MG63 (cell line): ENCODE data around the gene ATP2B3. TPM values are rescaled to one million over a fixed set of nuclear protein-coding genes. Genes with fewer than 3 reads are reported as not detected.

Source experiments
- DNase-seq: peaks from one replicate; pipeline ENCODE4 v3.0.0-alpha.2; 2020
- H3K27me3 ChIP-seq: fragments of 250-450 bp; sonication (Bioruptor Pico); 2 replicates; pipeline ENCODE4 v1.5.1; 2020; ENCODE audit warnings: mild to moderate bottlenecking, moderate library complexity
- H3K36me3 ChIP-seq: fragments of 250-450 bp; sonication (Bioruptor Pico); 2 replicates; pipeline ENCODE4 v1.5.1; 2020; ENCODE audit warnings: mild to moderate bottlenecking, moderate library complexity
- H3K4me3 ChIP-seq: fragments of 250-450 bp; sonication (Bioruptor Pico); 2 replicates; pipeline ENCODE4 v1.5.1; 2020; ENCODE audit warnings: mild to moderate bottlenecking, moderate library complexity
- H3K9me3 ChIP-seq: fragments of 250-450 bp; sonication (Bioruptor Pico); 2 replicates; pipeline ENCODE4 v1.5.1; 2020; ENCODE audit warnings: mild to moderate bottlenecking, moderate library complexity
- total RNA-seq: library from RNA; depleted of rRNA; stranded (reverse); fragments of >200 nt; shearing (Covaris generic); gene quantifications from 2 replicates; pipeline ENCODE4 v1.2.3, GENCODE V29; 2014; ENCODE audit warnings: low replicate concordance

The ATP2B3 gene
- total RNA-seq, 1 experiment from 2014 or later, result 0.13 TPM

- H3K9me3 ChIP-seq, result no peaks in the 10 kb centered on the region
- H3K4me3 ChIP-seq, result no peak overlapping the region
- peaks cover 16% of the 10 kb centered on the region for H3K27me3 ChIP-seq
- DNase-seq, result no peak
- H3K36me3 ChIP-seq, result no peaks in the 10 kb centered on the region
Observed at GRCh38 chrX:153516073-153516472, 1.4 kb upstream of the ATP2B3 start.

GRCh38 chrX:153517946-153518834, 748 bp downstream of the ATP2B3 start:
- H3K36me3 ChIP-seq, result no peaks in the 10 kb centered on the region
- H3K9me3 ChIP-seq, result no peaks in the 10 kb centered on the region
- H3K4me3 ChIP-seq, result no peak overlapping the region
- peaks cover 16% of the 10 kb centered on the region for H3K27me3 ChIP-seq
- DNase-seq, result no peak

- peak; percentile 62 for DNase-seq
- no peak overlapping the region for H3K4me3 ChIP-seq
- H3K27me3 ChIP-seq, result peaks cover 16% of the 10 kb centered on the region
- no peaks in the 10 kb centered on the region for H3K9me3 ChIP-seq
- no peaks in the 10 kb centered on the region for H3K36me3 ChIP-seq
Observed at GRCh38 chrX:153519569-153520286, 2.3 kb downstream of the ATP2B3 start.

- H3K27me3 ChIP-seq, result peaks cover 16% of the 10 kb centered on the region
- no peak for DNase-seq
- no peaks in the 10 kb centered on the region for H3K36me3 ChIP-seq
- H3K4me3 ChIP-seq, result no peak overlapping the region
- no peaks in the 10 kb centered on the region for H3K9me3 ChIP-seq
Observed at GRCh38 chrX:153520287-153520917, 3.0 kb downstream of the ATP2B3 start.

- Histone ChIP-seq H3K27me3 (peaks cover 16% of the 10 kb centered on the region), H3K9me3 (no peaks in the 10 kb centered on the region), H3K36me3 (no peaks in the 10 kb centered on the region), H3K4me3 (no peak overlapping the region)
- DNase-seq, result peak; percentile 90
Observed at GRCh38 chrX:153521034-153521433, 3.6 kb downstream of the ATP2B3 start.

GRCh38 chrX:153522259-153522658, 4.8 kb downstream of the ATP2B3 start:
- no peak overlapping the region for H3K4me3 ChIP-seq
- no peak for DNase-seq

GRCh38 chrX:153523269-153523668, 5.8 kb downstream of the ATP2B3 start:
- DNase-seq, result no peak
- no peak overlapping the region for H3K4me3 ChIP-seq

More at GRCh38 chrX:153522259-153522658, 4.8 kb downstream of the ATP2B3 start:
- Histone ChIP-seq H3K9me3 (no peaks in the 10 kb centered on the region), H3K36me3 (no peaks in the 10 kb centered on the region), H3K27me3 (0 out of 2 replicates have a peak, but pooled peaks cover 4% of the 10 kb centered on the region)

GRCh38 chrX:153524234-153524633, 6.8 kb downstream of the ATP2B3 start:
- no peaks in the 10 kb centered on the region for H3K36me3 ChIP-seq
- no peak for DNase-seq
- H3K4me3 ChIP-seq, result no peak overlapping the region
- H3K27me3 ChIP-seq, result no peaks in the 10 kb centered on the region
- no peaks in the 10 kb centered on the region for H3K9me3 ChIP-seq

More at GRCh38 chrX:153523269-153523668, 5.8 kb downstream of the ATP2B3 start:
- Histone ChIP-seq H3K27me3 (0 out of 2 replicates have a peak, but pooled peaks cover 2% of the 10 kb centered on the region), H3K36me3 (no peaks in the 10 kb centered on the region), H3K9me3 (no peaks in the 10 kb centered on the region)

GRCh38 chrX:153525451-153525850, 8.0 kb downstream of the ATP2B3 start:
- Histone ChIP-seq H3K27me3 (no peaks in the 10 kb centered on the region), H3K36me3 (no peaks in the 10 kb centered on the region), H3K9me3 (no peaks in the 10 kb centered on the region), H3K4me3 (no peak overlapping the region)
- DNase-seq, result no peak

GRCh38 chrX:153526042-153526441, 8.6 kb downstream of the ATP2B3 start:
- Histone ChIP-seq H3K27me3 (no peaks in the 10 kb centered on the region), H3K4me3 (no peak overlapping the region), H3K9me3 (no peaks in the 10 kb centered on the region), H3K36me3 (no peaks in the 10 kb centered on the region)
- no peak for DNase-seq

- Histone ChIP-seq H3K9me3 (no peaks in the 10 kb centered on the region), H3K4me3 (no peak overlapping the region), H3K36me3 (no peaks in the 10 kb centered on the region), H3K27me3 (no peaks in the 10 kb centered on the region)
- DNase-seq, result no peak
Observed at GRCh38 chrX:153526801-153527200, 9.4 kb downstream of the ATP2B3 start.

- DNase-seq, result no peak
- H3K4me3 ChIP-seq, result no peak overlapping the region
- H3K9me3 ChIP-seq, result no peaks in the 10 kb centered on the region
- no peaks in the 10 kb centered on the region for H3K36me3 ChIP-seq
- no peaks in the 10 kb centered on the region for H3K27me3 ChIP-seq
Observed at GRCh38 chrX:153527208-153527607, 9.8 kb downstream of the ATP2B3 start.

GRCh38 chrX:153530411-153531129, 13.1 kb downstream of the ATP2B3 start:
- DNase-seq, result no peak
- Histone ChIP-seq H3K36me3 (no peaks in the 10 kb centered on the region), H3K4me3 (no peak overlapping the region), H3K9me3 (no peaks in the 10 kb centered on the region), H3K27me3 (no peaks in the 10 kb centered on the region)

GRCh38 chrX:153533091-153533490, 15.6 kb downstream of the ATP2B3 start:
- no peak for DNase-seq
- no peaks in the 10 kb centered on the region for H3K36me3 ChIP-seq

GRCh38 chrX:153537080-153537479, 19.6 kb downstream of the ATP2B3 start:
- H3K27me3 ChIP-seq, result no peaks in the 10 kb centered on the region
- no peaks in the 10 kb centered on the region for H3K36me3 ChIP-seq
- no peak for DNase-seq
- no peaks in the 10 kb centered on the region for H3K9me3 ChIP-seq
- H3K4me3 ChIP-seq, result no peak overlapping the region

More at GRCh38 chrX:153533091-153533490, 15.6 kb downstream of the ATP2B3 start:
- H3K9me3 ChIP-seq, result no peaks in the 10 kb centered on the region
- no peaks in the 10 kb centered on the region for H3K27me3 ChIP-seq
- H3K4me3 ChIP-seq, result no peak overlapping the region

- no peak for DNase-seq
- no peaks in the 10 kb centered on the region for H3K9me3 ChIP-seq
- no peaks in the 10 kb centered on the region for H3K27me3 ChIP-seq
- no peak overlapping the region for H3K4me3 ChIP-seq
- no peaks in the 10 kb centered on the region for H3K36me3 ChIP-seq
Observed at GRCh38 chrX:153537526-153538295, 20.3 kb downstream of the ATP2B3 start.
